Transverse colon (tissue), 4 donors: ENCODE measurements around the gene ASCL5. TPM values are rescaled to one million over a fixed set of nuclear protein-coding genes. Genes with fewer than 3 reads are reported as not detected.
"Not testable (repeated sequence)": the region's sequence is repeated elsewhere in the genome, so short reads cannot be mapped to it uniquely, and the experiment has no call there.

Experiments used
- DNase-seq: peaks from one replicate; pipeline ENCODE4 v3.0.0-alpha.2; 2019
- H3K27ac ChIP-seq, 4 donors: fragments of 200-600 bp; sonication (generic); 2 replicates each; pipeline ENCODE4 v1.5.1; 2016 to 2018; ENCODE audit warnings: inconsistent platforms in 4 of 4
- H3K27me3 ChIP-seq: fragments of 200-600 bp; sonication (generic); 2 replicates; pipeline ENCODE4 v1.5.1; 2017; ENCODE audit warnings: inconsistent platforms
- H3K36me3 ChIP-seq, 4 donors: fragments of 200-600 bp; sonication (generic); 2 replicates each; pipeline ENCODE4 v1.5.1; 2017 to 2019; ENCODE audit warnings: inconsistent platforms in 4 of 4
- H3K4me1 ChIP-seq, 4 donors: fragments of 200-600 bp; sonication (generic); 2 replicates each; pipeline ENCODE4 v1.5.1; 2017 to 2020; ENCODE audit warnings: inconsistent platforms in 4 of 4
- H3K4me3 ChIP-seq, 4 donors: fragments of 200-600 bp; sonication (generic); 1 replicate in 1 of 4; 2 replicates in 3 of 4; pipeline versions ENCODE4 v1.5.1 to v1.6.1; 2017 to 2019; ENCODE audit warnings: inconsistent platforms in 4 of 4
- H3K9me3 ChIP-seq, 2 donors: fragments of 200-600 bp; sonication (generic); 2 replicates each; pipeline ENCODE4 v1.5.1; 2017 to 2019; ENCODE audit warnings: inconsistent platforms in 2 of 2
- EP300 ChIP-seq: sonication (generic); formaldehyde crosslinking; IDR thresholded peaks from one replicate; pipeline ENCODE4 v1.6.1; 2017; ENCODE audit warnings: antibody characterized with exemption, low read depth
- POLR2A ChIP-seq: fragments of 450-650 bp; IDR thresholded peaks from one replicate; pipeline ENCODE4 v1.6.1; 2016; ENCODE audit warnings: antibody characterized with exemption, mild to moderate bottlenecking, moderate library complexity
- POLR2AphosphoS5 ChIP-seq, 3 donors: sonication (generic); formaldehyde crosslinking; IDR thresholded peaks; one replicate each; pipeline ENCODE4 v1.6.1; 2016; ENCODE audit warnings: antibody characterized with exemption in 3 of 3
- WGBS, 2 donors: methylation state at CpG; one replicate each; pipeline ENCODE4 v1.1.5; 2018; ENCODE audit warnings: low coverage in 1 of 2; 5-methylcytosine and 5-hydroxymethylcytosine counted together
- in situ Hi-C, 4 donors: fragments of 200-750 bp; cut with MboI; loops; one replicate each; pipeline versions ENCODE4 v1.15.0 to v1.15.1; 2017; ENCODE audit warnings: low sequenced_read_pairs in 3 of 4, low pct_ligation_motif_present in 1 of 4, low pct_unique_long_range_greater_than_20kb in 1 of 4
- intact Hi-C: fragments of 100-400 bp; cut with DNase I; formaldehyde crosslinking; loops from one replicate; pipeline ENCODE4 v1.15.1; 2023; ENCODE audit warnings: low total_unique reads
- total RNA-seq, 4 donors: library from RNA; depleted of rRNA; stranded (reverse); fragments of >200 nt; gene quantifications; one replicate each; pipeline ENCODE4 v1.1.0, GENCODE V29; 2016
- TF ChIP-seq, protein P1 (sequence below), 5 experiments: fragments of 200-600 bp in 3 of 5; fragments of 450-650 bp in 2 of 5; sonication (generic) in 3 of 5; IDR thresholded peaks; 1 replicate in 2 of 5; 2 replicates in 3 of 5; pipeline ENCODE4 v1.5.1; 2016 to 2017; ENCODE audit warnings: antibody characterized with exemption in 5 of 5, inconsistent platforms in 3 of 5, mild to moderate bottlenecking in 2 of 5, moderate library complexity in 1 of 5

Gene ASCL5
- total RNA-seq, 4 donors from 2014 or later, result not detected

DNA sequence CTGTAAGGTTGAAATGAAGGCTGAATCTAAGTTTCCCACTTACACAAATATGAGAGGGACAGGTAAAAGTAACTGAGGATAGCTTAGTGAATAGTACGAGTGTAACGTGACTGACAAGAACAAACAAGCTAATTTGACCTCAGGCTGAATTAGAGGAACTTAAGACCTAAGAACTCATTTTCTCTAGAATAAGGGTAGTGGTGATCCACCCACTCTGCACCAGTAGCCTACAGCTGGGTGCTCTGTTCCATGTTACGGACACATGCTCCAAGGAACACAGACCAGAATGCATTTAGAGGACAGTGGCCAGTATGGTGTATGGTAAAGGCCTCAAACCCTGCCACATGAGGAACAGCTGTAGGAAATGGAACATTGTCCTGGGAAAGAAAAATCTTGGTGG, 42.2 kb upstream of the ASCL5 start:
- Histone ChIP-seq H3K4me1 (peaks cover 0 to 10% (median 6%) of the 10 kb centered on the region in 4 donors), H3K4me3 (no peak overlapping the region), H3K27me3 (no peaks in the 10 kb centered on the region), H3K9me3 (no peaks in the 10 kb centered on the region), H3K36me3 (no peaks in the 10 kb centered on the region), H3K27ac (no peak overlapping the region)
- intact Hi-C loops, result no loop called here
- DNase-seq, result no peak
- 65 to 79% methylated on average over 3 of the region's 3 CpGs for WGBS, 2 donors
- TF ChIP-seq POLR2AphosphoS5 (IDR thresholded peaks at IDR 0.05) (no peak), POLR2A (no peak), EP300 (no peak)
- TF ChIP-seq, protein P1, sequence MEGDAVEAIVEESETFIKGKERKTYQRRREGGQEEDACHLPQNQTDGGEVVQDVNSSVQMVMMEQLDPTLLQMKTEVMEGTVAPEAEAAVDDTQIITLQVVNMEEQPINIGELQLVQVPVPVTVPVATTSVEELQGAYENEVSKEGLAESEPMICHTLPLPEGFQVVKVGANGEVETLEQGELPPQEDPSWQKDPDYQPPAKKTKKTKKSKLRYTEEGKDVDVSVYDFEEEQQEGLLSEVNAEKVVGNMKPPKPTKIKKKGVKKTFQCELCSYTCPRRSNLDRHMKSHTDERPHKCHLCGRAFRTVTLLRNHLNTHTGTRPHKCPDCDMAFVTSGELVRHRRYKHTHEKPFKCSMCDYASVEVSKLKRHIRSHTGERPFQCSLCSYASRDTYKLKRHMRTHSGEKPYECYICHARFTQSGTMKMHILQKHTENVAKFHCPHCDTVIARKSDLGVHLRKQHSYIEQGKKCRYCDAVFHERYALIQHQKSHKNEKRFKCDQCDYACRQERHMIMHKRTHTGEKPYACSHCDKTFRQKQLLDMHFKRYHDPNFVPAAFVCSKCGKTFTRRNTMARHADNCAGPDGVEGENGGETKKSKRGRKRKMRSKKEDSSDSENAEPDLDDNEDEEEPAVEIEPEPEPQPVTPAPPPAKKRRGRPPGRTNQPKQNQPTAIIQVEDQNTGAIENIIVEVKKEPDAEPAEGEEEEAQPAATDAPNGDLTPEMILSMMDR (IDR thresholded peaks at IDR 0.05), result no peak
- in situ Hi-C loops, result no loop called here

DNA sequence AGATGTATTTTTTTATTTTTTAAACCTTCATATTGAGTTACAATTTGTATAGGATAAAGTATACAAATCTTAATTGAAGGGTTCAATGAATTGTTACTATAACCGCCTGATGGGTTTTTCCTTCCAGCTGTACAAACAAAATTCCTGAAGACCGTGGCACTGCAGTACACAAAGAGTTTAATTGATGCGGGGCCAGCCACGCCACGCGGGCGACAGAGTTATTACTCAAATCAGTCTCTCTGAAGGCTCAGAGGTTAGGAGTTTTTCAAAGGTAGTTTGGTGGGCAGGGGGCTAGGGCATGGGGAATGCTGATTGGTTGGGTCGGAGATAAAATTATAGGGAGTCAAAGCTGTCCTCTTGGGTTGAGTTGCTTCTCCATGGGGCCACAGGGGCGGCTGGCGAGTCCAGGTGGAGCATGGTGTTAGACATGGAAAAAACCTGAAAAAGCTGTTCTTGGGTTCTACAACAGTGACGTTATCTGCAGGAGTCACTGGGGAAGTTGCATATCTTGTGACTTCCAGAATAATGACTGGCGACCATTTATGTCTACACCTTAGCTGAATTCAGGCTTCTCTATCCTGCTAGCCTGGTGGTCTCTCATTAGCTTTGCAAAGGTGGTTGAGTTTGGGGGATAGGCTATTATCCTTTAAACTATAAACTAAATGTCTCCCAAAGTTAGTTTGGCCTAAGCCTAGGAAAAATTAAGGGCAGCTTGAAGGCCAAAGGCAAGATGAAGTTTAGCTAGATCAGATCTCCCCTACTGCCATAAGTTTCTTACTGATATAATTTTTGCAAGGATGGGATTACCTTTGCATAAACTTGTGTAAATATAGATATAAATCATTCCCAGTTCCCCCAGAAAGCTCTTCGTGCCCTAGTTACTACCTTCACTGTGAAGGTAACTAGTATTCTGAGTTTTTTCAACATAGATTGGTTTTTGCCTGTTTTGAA, 40.3 kb upstream of the ASCL5 start:
- WGBS, 2 donors, result 38 to 55% methylated on average over 9 to 13 of the region's 13 CpGs
- TF ChIP-seq, protein P1 (IDR thresholded peaks at IDR 0.05), result no peak
- TF ChIP-seq POLR2A (no peak), EP300 (no peak), POLR2AphosphoS5 (IDR thresholded peaks at IDR 0.05) (no peak)
- intact Hi-C loops, result no loop called here
- no peak overlapping the region for H3K4me3 ChIP-seq
- no peaks in the 10 kb centered on the region for H3K36me3 ChIP-seq
- H3K4me1 ChIP-seq, result peaks cover 0 to 10% (median 6%) of the 10 kb centered on the region in 4 donors
- DNase-seq, result no peak
- H3K27me3 ChIP-seq, result no peaks in the 10 kb centered on the region
- no peaks in the 10 kb centered on the region for H3K9me3 ChIP-seq
- H3K27ac ChIP-seq, result no peak overlapping the region
- in situ Hi-C loops, result no loop called here

DNA sequence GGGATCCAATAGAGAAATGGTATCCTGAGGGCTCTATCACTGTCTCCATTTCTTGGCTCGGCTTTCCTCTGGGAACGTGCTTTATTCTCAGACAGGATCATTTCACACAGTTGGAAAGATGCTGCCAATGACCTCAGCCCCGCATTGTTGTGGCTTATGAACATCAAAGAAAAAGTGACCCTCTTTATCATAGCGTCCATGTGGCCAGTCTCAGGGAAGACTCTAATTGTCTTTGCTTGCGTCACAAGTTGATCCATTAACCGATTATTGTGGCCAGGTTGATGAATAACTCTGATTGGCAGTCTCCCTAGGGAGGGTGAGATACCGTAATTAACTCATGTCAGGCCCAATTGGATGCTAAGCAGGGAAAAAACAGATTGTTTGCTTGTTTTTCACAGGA, 37.7 kb upstream of the ASCL5 start:
- TF ChIP-seq, protein P1 (IDR thresholded peaks at IDR 0.05), result no peak
- 37 to 58% methylated on average over 5 to 7 of the region's 7 CpGs for WGBS, 2 donors
- DNase-seq, result no peak

GRCh38 chr1:201163707-201164106, 36.7 kb upstream of the ASCL5 start:
- no peaks in the 10 kb centered on the region for H3K4me1 ChIP-seq
- no peaks in the 10 kb centered on the region for H3K36me3 ChIP-seq
- H3K27me3 ChIP-seq, result peaks cover 4% of the 10 kb centered on the region
- no peaks in the 10 kb centered on the region for H3K9me3 ChIP-seq
- in situ Hi-C loops, result no loop called here
- no peak overlapping the region for H3K4me3 ChIP-seq
- intact Hi-C loops, result no loop called here
- TF ChIP-seq POLR2AphosphoS5 (IDR thresholded peaks at IDR 0.05) (no peak), POLR2A (no peak), EP300 (no peak)
- TF ChIP-seq, protein P1 (IDR thresholded peaks at IDR 0.05), result no peak
- no peak for DNase-seq
- no peak overlapping the region for H3K27ac ChIP-seq
- 25 to 41% methylated on average over 2 to 4 of the region's 4 CpGs for WGBS, 2 donors

More for the DNA sequence above, 37.7 kb upstream of the ASCL5 start:
- Histone ChIP-seq H3K4me1 (no peaks in the 10 kb centered on the region), H3K27ac (no peak overlapping the region), H3K36me3 (no peaks in the 10 kb centered on the region), H3K27me3 (peaks cover 4% of the 10 kb centered on the region), H3K9me3 (no peaks in the 10 kb centered on the region), H3K4me3 (no peak overlapping the region)
- in situ Hi-C loops, result no loop called here
- intact Hi-C loops, result no loop called here

- H3K27ac ChIP-seq, H3K9me3 ChIP-seq, H3K4me1 ChIP-seq, H3K36me3 ChIP-seq, in situ Hi-C loops, H3K27me3 ChIP-seq, intact Hi-C loops, DNase-seq, H3K4me3 ChIP-seq: not testable (repeated sequence)
- 80 to 94% methylated on average over 1 to 8 of the region's 8 CpGs for WGBS, 2 donors
Measured at GRCh38 chr1:201163036-201163435, 36.1 kb upstream of the ASCL5 start.
